Stimulated activated CD4-positive, alpha-beta T cell treated with anti-CD3 and anti-CD28 coated beads, Interleukin-12 subunit alpha, Interleukin-12 subunit beta, amount 100 ng/mL, for 4 hours (primary cell): ENCODE data around the gene VRK3.
"Not testable (repeated sequence)": the region's sequence is repeated elsewhere in the genome, so short reads cannot be mapped to it uniquely, and the experiment has no call there.

ENCODE experiments used
- DNase-seq: peaks from one replicate; pipeline ENCODE4 v3.0.0-alpha.2; 2020

The VRK3 gene

GRCh38 chr19:49986354-49986753 lies 38.8 kb downstream of the VRK3 start:
- no peak for DNase-seq

GRCh38 chr19:49985871-49986270 lies 39.3 kb downstream of the VRK3 start:
- no peak for DNase-seq

- no peak for DNase-seq
Observed at GRCh38 chr19:49984491-49984890, 40.7 kb downstream of the VRK3 start.

- DNase-seq = peak; percentile 80
Observed at GRCh38 chr19:49983645-49984229, 41.4 kb downstream of the VRK3 start.

- DNase-seq = no peak
Observed at GRCh38 chr19:49981603-49982593, 43.3 kb downstream of the VRK3 start.

DNA sequence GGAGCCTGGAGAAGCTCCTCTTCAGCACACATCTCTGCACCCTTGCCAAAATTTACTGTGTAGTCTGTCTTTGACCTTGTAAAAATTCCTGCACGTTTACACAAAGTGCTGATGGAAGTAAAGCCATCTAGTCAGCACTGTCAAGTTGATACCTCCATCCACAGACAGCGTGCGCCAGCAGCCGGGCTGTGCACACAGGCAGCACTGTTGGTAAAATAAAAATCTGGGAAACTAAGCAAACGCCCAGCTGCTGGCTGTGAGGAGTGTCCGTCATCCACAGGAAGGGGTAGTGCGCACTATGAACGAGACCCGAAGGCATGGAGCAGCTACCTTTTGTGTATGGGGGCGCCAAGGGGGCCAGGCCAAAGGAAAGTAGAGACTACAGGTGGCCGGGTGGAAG lies 46.8 kb downstream of the VRK3 start:
- DNase-seq = no peak

- DNase-seq = no peak
Observed at GRCh38 chr19:49977881-49978280, 47.3 kb downstream of the VRK3 start.

DNA sequence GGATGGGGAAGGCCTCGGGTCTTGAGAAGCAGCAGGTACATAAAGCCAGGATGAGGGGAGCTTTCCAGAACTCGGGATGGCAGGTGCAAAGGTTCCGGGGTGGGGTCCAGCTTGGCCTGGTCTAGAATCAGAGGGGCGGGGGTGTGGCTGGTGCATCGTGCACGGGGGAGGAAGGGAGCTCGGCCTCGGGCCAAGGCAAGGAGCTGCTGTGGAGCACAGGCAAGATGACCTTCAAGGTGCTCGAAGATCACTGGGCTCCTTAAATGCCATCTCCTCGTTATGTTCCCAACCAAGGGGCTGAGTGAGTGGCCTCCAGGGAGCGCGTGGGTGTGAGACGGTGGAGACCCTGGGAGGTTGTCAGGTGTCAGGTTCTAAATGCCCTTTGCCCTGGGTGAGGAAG lies 48.1 kb downstream of the VRK3 start:
- no peak for DNase-seq

- DNase-seq = no peak
Observed at GRCh38 chr19:49976496-49976895, 48.7 kb downstream of the VRK3 start.

- DNase-seq = no peak
Observed at GRCh38 chr19:49975051-49975450, 50.1 kb downstream of the VRK3 start.

DNA sequence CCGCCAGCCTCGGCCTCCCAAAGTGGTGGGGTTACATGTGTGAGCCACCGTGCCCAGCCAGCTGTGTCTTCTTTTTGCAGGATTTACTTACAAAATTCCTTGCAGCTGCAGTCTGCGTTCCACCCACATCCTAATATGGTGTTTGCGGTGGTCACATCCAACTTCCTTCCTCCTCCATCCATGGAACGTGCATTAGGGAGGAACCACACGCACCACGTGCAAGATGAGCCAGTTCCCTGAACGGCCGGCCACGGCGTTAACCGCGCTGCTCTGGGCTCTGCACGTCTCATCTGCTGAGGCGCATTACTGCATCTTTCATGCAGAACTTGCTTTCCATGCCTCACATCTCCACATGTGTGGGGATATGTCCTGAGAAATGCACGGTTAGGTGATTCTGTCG lies 51.2 kb downstream of the VRK3 start:
- no peak for DNase-seq

- no peak for DNase-seq
Observed at GRCh38 chr19:49972841-49973240, 52.3 kb downstream of the VRK3 start.

GRCh38 chr19:49971991-49972411 lies 53.2 kb downstream of the VRK3 start:
- no peak for DNase-seq

DNA sequence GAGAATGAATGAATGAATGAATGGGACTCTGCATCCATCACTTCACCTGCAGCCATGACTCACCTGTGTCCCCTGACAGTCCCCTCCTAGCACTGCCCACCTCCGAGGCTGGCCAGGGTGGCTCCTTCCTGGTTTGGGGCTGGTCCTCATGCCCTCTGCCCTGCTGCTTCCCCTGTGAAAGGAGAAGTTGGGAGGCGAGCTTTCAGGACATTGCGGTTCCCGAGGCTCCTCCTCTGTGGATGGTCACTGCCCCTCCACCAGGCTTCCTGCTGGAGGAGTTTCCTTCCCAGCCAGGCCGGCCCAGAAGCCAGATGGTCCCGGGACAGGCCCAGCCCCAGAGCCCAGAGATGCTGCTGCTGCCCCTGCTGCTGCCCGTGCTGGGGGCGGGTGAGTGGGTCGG lies 55.8 kb downstream of the VRK3 start:
- not testable (repeated sequence) for DNase-seq

GRCh38 chr19:49968279-49968922 lies 56.8 kb downstream of the VRK3 start:
- DNase-seq = no peak

DNA sequence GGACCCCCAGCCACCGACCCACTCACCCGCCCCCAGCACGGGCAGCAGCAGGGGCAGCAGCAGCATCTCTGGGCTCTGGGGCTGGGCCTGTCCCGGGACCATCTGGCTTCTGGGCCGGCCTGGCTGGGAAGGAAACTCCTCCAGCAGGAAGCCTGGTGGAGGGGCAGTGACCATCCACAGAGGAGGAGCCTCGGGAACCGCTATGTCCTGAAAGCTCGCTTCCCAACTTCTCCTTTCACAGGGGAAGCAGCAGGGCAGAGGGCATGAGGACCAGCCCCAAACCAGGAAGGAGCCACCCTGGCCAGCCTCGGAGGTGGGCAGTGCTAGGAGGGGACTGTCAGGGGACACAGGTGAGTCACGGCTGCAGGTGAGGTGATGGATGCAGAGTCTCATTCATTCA lies 64.2 kb downstream of the VRK3 start, which contains the start of gene SIGLEC11:
TSS of gene SIGLEC11 (minus strand) at position 193 of the 400 bp plus-strand sequence. CDS start at position 102, 91 bp downstream.
- DNase-seq = not testable (repeated sequence)

DNA sequence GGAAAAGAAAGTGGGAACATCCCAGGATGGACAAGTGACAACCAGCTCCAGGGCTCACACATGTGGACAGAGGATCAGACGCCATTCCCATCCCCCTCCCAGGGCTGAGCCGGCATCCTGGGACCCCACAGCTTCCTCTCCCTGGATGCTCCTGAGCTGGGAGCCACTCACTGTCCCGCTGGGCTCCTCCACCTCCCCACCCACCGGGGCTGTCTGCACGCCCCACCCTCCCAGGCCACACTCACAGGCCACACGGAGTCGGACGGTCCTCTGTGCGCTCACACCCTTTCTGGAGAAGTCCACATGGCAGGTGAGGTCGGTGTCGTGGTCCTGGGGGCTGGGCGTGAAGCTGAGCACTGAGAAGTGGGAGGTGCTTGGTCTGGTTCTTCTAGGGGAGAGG lies 65.3 kb downstream of the VRK3 start:
- not testable (repeated sequence) for DNase-seq

GRCh38 chr19:49958596-49958995 lies 66.6 kb downstream of the VRK3 start:
- DNase-seq = not testable (repeated sequence)

DNA sequence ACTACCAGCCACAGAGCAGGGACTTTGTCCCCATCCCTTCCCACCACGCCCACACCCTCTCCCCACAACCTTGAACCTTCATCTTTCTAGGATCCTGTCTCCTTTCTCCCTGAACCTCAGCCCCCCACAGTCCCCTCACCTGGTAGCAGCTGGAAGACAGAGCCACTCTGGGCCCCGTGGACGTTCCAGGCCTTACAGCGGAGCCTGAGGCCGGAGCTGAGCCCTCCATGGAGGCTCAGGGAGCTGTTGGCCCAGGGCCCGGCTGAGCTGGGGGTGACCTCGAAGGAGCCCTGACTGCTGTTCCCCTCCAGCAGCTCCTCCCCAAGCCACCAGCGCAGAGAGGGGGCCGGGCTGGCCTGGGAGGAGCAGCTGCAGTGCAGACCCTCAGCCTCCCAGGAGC lies 67.0 kb downstream of the VRK3 start:
- not testable (repeated sequence) for DNase-seq

GRCh38 chr19:49957262-49957915 lies 67.8 kb downstream of the VRK3 start:
- no peak for DNase-seq

GRCh38 chr19:49956115-49956495 lies 69.1 kb downstream of the VRK3 start:
- no peak for DNase-seq

GRCh38 chr19:49954933-49955332 lies 70.2 kb downstream of the VRK3 start:
- no peak for DNase-seq
